ENCODE results near the gene RAB3IP. TPM values are rescaled to one million over a fixed set of nuclear protein-coding genes. Genes with fewer than 3 reads are reported as not detected.

The RAB3IP gene
- polyA plus RNA-seq, 4 donors, result 26.5 to 61.9 (median 49.9) TPM

Other genes with a start within 250 kb of the RAB3IP start
- gene CCT2, start 153.4 kb upstream of the RAB3IP start, polyA plus RNA-seq, result 100 to 1,000 TPM in 2 of 4 donors, 10 to 100 TPM in 2; 63.7 to 140 (median 104) TPM
- gene LRRC10, start 128.0 kb upstream of the RAB3IP start, polyA plus RNA-seq, result not detected
- gene BEST3, start 39.6 kb upstream of the RAB3IP start, polyA plus RNA-seq, result under 1 TPM in 2 of 4 donors, not detected in 2; 0.19 to 0.60 TPM
- gene MYRFL, start 86.4 kb downstream of the RAB3IP start, polyA plus RNA-seq, result 10 to 100 TPM; 16.7 to 56.5 (median 42.8) TPM

All from small intestine (tissue), 4 donors.